Neural cell (in vitro differentiated cells): ENCODE data around the gene PLEKHN1. TPM values are rescaled to one million over a fixed set of nuclear protein-coding genes. Genes with fewer than 3 reads are reported as not detected.

ENCODE experiments used
- H2AFZ ChIP-seq: fragments of 200-600, 300-800 bp; sonication (generic), shearing (Covaris generic); 2 replicates; pipeline ENCODE4 v1.6.0; 2014; ENCODE audit warnings: low read depth, mild to moderate bottlenecking, antibody characterized with exemption, low read length, moderate library complexity
- H3F3A ChIP-seq: fragments of 200-600 bp; shearing (Covaris generic); 2 replicates; pipeline ENCODE4 v1.6.1; 2016; ENCODE audit warnings: mild to moderate bottlenecking, moderate library complexity, mixed read lengths, antibody characterized with exemption, low read length; ENCODE audit not compliant: insufficient read depth, poor library complexity, severe bottlenecking
- H3K27ac ChIP-seq: fragments of 200-600, 300-800 bp; sonication (generic), shearing (Covaris generic); 2 replicates; pipeline ENCODE4 v1.5.1; 2014; ENCODE audit warnings: mild to moderate bottlenecking, low read length, moderate library complexity
- H3K27me3 ChIP-seq: fragments of 300-800, 200-600 bp; sonication (generic), shearing (Covaris generic); 2 replicates; pipeline ENCODE4 v1.6.0; 2014; ENCODE audit warnings: mild to moderate bottlenecking, low read depth, low read length, moderate library complexity; ENCODE audit not compliant: insufficient read depth
- H3K36me3 ChIP-seq: fragments of 300-800, 200-600 bp; sonication (generic), shearing (Covaris generic); 2 replicates; pipeline ENCODE4 v1.5.1; 2014; ENCODE audit warnings: mild to moderate bottlenecking, antibody characterized with exemption, low read length, moderate library complexity; ENCODE audit not compliant: insufficient read depth
- H3K4me2 ChIP-seq: fragments of 300-800, 200-600 bp; sonication (generic), shearing (Covaris generic); 2 replicates; pipeline ENCODE4 v1.6.0; 2014; ENCODE audit warnings: mild to moderate bottlenecking, low read length
- H3K4me3 ChIP-seq: fragments of 300-800, 200-600 bp; sonication (generic), shearing (Covaris generic); 2 replicates; pipeline ENCODE4 v1.5.1; 2014; ENCODE audit warnings: mild to moderate bottlenecking, low read length, moderate library complexity
- H3K79me2 ChIP-seq: fragments of 200-600 bp; shearing (Covaris generic); replicated peaks from 2 replicates; pipeline ENCODE4 v1.6.0; 2014; ENCODE audit warnings: mild to moderate bottlenecking, low read length, moderate library complexity; ENCODE audit not compliant: insufficient read depth
- H3K9ac ChIP-seq: fragments of 300-800, 200-600 bp; sonication (generic), shearing (Covaris generic); 2 replicates; pipeline ENCODE4 v1.6.1; 2016; ENCODE audit warnings: mild to moderate bottlenecking, low read length, mixed read lengths
- H3K9me2 ChIP-seq: fragments of 200-600 bp; shearing (Covaris generic); 2 replicates; pipeline ENCODE4 v1.6.1; 2016; ENCODE audit warnings: mild to moderate bottlenecking, low read length, mixed read lengths; ENCODE audit not compliant: insufficient read depth
- H3K9me3 ChIP-seq: fragments of 200-600, 300-800 bp; sonication (generic), shearing (Covaris generic); 2 replicates; pipeline ENCODE4 v1.6.1; 2016; ENCODE audit warnings: mild to moderate bottlenecking, mixed run types, low read length, moderate library complexity, mixed read lengths
- H4K20me1 ChIP-seq: fragments of 200-600 bp; shearing (Covaris generic); 2 replicates; pipeline ENCODE4 v1.6.1; 2016; ENCODE audit warnings: mild to moderate bottlenecking, mixed run types; ENCODE audit not compliant: insufficient read depth
- EP300 ChIP-seq: fragments of 450-650 bp; conservative IDR thresholded peaks from 2 replicates; pipeline ENCODE4 v1.6.1; 2014; ENCODE audit warnings: antibody characterized with exemption, mild to moderate bottlenecking, moderate library complexity; ENCODE audit not compliant: poor library complexity, severe bottlenecking
- EZH2 ChIP-seq: fragments of 200-600, 300-800 bp; shearing (Covaris generic), sonication (generic); IDR thresholded peaks from 2 replicates; pipeline ENCODE4 v1.6.1; 2014; ENCODE audit warnings: antibody characterized with exemption, low read length, borderline replicate concordance, mild to moderate bottlenecking; ENCODE audit not compliant: insufficient read depth, poor library complexity, severe bottlenecking
- MXI1 ChIP-seq: fragments of 450-650 bp; conservative IDR thresholded peaks from 2 replicates; pipeline ENCODE4 v1.6.1; 2014; ENCODE audit warnings: antibody characterized with exemption, mild to moderate bottlenecking; ENCODE audit not compliant: poor library complexity, severe bottlenecking
- POLR2AphosphoS5 ChIP-seq: IDR thresholded peaks from 2 replicates; pipeline ENCODE4 v1.6.1; 2012
- RAD21 ChIP-seq: fragments of 450-650 bp; conservative IDR thresholded peaks from 2 replicates; pipeline ENCODE4 v1.6.1; 2014; ENCODE audit warnings: antibody characterized with exemption, mild to moderate bottlenecking, moderate library complexity
- SMC3 ChIP-seq: fragments of 450-650 bp; conservative IDR thresholded peaks from 2 replicates; pipeline ENCODE4 v1.6.1; 2014; ENCODE audit warnings: antibody characterized with exemption, mild to moderate bottlenecking, moderate library complexity; ENCODE audit not compliant: poor library complexity
- TAF1 ChIP-seq: IDR thresholded peaks from 2 replicates; pipeline ENCODE4 v1.6.1; 2012; ENCODE audit warnings: low read depth
- polyA plus RNA-seq: library from polyadenylated mRNA; depleted of rRNA; stranded (reverse); fragments of >200 nt; gene quantifications from 2 replicates; pipeline ENCODE4 v1.2.3, GENCODE V29; 2014
- TF ChIP-seq, protein P1 (sequence below): fragments of 450-650 bp; IDR thresholded peaks from 2 replicates; pipeline ENCODE4 v1.5.1; 2014; ENCODE audit warnings: antibody characterized with exemption, mild to moderate bottlenecking, moderate library complexity; ENCODE audit not compliant: poor library complexity, severe bottlenecking
- TF ChIP-seq, protein P2 (sequence below): IDR thresholded peaks from 2 replicates; pipeline ENCODE4 v1.6.1; 2012; ENCODE audit warnings: borderline replicate concordance

Gene PLEKHN1
- polyA plus RNA-seq, 1 donor from 2014 or later, result 1.1 TPM

DNA sequence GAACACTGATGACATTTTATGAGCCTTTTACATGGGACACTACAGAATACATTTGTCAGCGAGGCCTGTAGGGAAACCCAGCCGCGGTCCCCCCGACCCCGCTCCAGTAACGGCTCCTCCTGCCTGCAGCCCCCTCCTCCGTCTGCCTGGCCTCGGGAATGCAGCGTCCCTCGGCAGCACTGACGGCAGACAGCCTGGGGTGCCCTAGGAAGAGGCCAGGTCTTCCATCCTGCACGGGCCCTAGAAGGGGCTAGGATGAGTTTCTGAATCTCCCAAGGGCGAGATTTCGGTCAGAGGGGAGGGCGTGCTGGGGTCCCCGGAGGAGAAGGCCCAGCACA, 34.1 kb upstream of the PLEKHN1 start:
- no peak overlapping the region for H3K9ac ChIP-seq
- no peaks in the 10 kb centered on the region for H3K9me3 ChIP-seq
- peaks cover 59% of the 10 kb centered on the region for H3K27me3 ChIP-seq
- no peaks in the 10 kb centered on the region for H3K36me3 ChIP-seq
- no peaks in the 10 kb centered on the region for H3K9me2 ChIP-seq
- H2AFZ ChIP-seq, result no peak overlapping the region
- H3F3A ChIP-seq, result no peaks in the 10 kb centered on the region
- H3K4me2 ChIP-seq, result no peak overlapping the region
- H3K79me2 ChIP-seq, result no peaks in the 10 kb centered on the region
- TF ChIP-seq EZH2 (no peak), EP300 (no peak), MXI1 (no peak)
- TF ChIP-seq, protein P1, sequence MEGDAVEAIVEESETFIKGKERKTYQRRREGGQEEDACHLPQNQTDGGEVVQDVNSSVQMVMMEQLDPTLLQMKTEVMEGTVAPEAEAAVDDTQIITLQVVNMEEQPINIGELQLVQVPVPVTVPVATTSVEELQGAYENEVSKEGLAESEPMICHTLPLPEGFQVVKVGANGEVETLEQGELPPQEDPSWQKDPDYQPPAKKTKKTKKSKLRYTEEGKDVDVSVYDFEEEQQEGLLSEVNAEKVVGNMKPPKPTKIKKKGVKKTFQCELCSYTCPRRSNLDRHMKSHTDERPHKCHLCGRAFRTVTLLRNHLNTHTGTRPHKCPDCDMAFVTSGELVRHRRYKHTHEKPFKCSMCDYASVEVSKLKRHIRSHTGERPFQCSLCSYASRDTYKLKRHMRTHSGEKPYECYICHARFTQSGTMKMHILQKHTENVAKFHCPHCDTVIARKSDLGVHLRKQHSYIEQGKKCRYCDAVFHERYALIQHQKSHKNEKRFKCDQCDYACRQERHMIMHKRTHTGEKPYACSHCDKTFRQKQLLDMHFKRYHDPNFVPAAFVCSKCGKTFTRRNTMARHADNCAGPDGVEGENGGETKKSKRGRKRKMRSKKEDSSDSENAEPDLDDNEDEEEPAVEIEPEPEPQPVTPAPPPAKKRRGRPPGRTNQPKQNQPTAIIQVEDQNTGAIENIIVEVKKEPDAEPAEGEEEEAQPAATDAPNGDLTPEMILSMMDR, result no peak
- H3K4me3 ChIP-seq, result no peak overlapping the region
- no peaks in the 10 kb centered on the region for H4K20me1 ChIP-seq
- H3K27ac ChIP-seq, result no peak overlapping the region

DNA sequence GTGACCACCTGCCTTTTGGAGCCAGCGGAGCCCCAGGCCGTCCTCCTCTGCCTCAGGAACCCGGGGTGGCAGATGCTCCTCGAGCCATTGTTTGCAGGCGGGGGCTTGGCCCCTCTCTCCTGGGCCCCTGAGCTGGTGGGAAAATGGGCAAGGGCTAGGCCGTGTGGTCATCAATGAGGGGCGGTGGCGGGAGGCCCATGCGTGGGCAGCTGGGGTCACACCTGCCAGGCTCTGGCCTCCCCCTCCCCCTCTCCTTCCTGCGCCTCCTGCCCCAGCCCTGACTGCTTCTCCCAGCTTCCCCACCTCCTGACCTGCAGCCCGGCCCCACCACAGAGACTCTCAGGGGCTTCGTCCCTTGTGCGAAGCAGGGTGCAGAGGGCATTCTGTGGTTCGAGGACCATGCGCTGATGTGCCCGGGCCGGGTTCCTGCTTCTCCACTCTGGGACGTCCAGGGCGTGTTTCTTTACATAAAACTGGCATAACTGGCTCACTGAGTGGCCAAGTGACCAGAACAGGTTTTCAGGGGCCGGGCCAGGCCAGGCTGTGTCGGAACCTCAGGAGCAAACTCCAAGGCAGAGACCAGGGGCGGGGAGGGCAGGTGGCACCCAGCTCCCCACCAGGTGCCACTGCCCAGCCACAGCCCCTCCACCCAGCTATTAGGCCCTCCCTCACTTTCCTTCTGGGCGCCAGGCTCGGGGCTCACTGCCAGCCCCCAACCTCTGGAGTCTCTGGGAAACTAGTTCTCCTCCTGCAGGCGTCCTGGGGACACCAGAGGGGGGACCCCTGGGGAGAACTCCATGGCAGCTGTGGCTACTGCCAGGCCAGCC, 33.3 kb upstream of the PLEKHN1 start:
- H3K36me3 ChIP-seq, result no peaks in the 10 kb centered on the region

More for the DNA sequence above, 33.3 kb upstream of the PLEKHN1 start:
- Histone ChIP-seq H3K27ac (no peak overlapping the region), H3K79me2 (no peaks in the 10 kb centered on the region), H3K9me2 (no peaks in the 10 kb centered on the region), H3K4me3 (no peak overlapping the region), H3K9me3 (no peaks in the 10 kb centered on the region), H3K27me3 (peaks cover 51% of the 10 kb centered on the region), H3F3A (no peaks in the 10 kb centered on the region), H2AFZ (no peak overlapping the region), H3K9ac (no peak overlapping the region), H3K4me2 (no peak overlapping the region), H4K20me1 (no peaks in the 10 kb centered on the region)
- TF ChIP-seq RAD21 (no peak), SMC3 (no peak), EP300 (no peak), TAF1 (no peak), MXI1 (no peak), POLR2AphosphoS5 (no peak), EZH2 (no peak)
- TF ChIP-seq, protein P1, result no peak
- TF ChIP-seq, protein P2, sequence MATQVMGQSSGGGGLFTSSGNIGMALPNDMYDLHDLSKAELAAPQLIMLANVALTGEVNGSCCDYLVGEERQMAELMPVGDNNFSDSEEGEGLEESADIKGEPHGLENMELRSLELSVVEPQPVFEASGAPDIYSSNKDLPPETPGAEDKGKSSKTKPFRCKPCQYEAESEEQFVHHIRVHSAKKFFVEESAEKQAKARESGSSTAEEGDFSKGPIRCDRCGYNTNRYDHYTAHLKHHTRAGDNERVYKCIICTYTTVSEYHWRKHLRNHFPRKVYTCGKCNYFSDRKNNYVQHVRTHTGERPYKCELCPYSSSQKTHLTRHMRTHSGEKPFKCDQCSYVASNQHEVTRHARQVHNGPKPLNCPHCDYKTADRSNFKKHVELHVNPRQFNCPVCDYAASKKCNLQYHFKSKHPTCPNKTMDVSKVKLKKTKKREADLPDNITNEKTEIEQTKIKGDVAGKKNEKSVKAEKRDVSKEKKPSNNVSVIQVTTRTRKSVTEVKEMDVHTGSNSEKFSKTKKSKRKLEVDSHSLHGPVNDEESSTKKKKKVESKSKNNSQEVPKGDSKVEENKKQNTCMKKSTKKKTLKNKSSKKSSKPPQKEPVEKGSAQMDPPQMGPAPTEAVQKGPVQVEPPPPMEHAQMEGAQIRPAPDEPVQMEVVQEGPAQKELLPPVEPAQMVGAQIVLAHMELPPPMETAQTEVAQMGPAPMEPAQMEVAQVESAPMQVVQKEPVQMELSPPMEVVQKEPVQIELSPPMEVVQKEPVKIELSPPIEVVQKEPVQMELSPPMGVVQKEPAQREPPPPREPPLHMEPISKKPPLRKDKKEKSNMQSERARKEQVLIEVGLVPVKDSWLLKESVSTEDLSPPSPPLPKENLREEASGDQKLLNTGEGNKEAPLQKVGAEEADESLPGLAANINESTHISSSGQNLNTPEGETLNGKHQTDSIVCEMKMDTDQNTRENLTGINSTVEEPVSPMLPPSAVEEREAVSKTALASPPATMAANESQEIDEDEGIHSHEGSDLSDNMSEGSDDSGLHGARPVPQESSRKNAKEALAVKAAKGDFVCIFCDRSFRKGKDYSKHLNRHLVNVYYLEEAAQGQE, result no peak
